HG03159 (cell line): Measurements from ENCODE around the gene FAM171A1.
"Not testable (repeated sequence)": the region's sequence is repeated elsewhere in the genome, so short reads cannot be mapped to it uniquely, and the experiment has no call there.

Experiments
- ATAC-seq: cut with Tn5 transposase; IDR thresholded peaks from one replicate; pipeline ENCODE4 v1.9.1; 2021; ENCODE audit warnings: mild to moderate bottlenecking, moderate library complexity; ENCODE audit not compliant: unreplicated experiment

The FAM171A1 gene

GRCh38 chr10:15214237-15214636, 156.9 kb downstream of the FAM171A1 start:
- ATAC-seq = no peak

- no peak for ATAC-seq
Measured at GRCh38 chr10:15213461-15213861, 157.6 kb downstream of the FAM171A1 start.

- no peak for ATAC-seq
Measured at GRCh38 chr10:15211464-15211979, 159.6 kb downstream of the FAM171A1 start.

GRCh38 chr10:15210521-15210920, 160.6 kb downstream of the FAM171A1 start:
- ATAC-seq = no peak

- ATAC-seq = no peak
Measured at GRCh38 chr10:15209827-15210509, 161.1 kb downstream of the FAM171A1 start.

- ATAC-seq = no peak
Measured at GRCh38 chr10:15208221-15208620, 162.9 kb downstream of the FAM171A1 start.

- not testable (repeated sequence) for ATAC-seq
Measured at GRCh38 chr10:15207410-15207809, 163.7 kb downstream of the FAM171A1 start.

GRCh38 chr10:15202639-15203038, 168.4 kb downstream of the FAM171A1 start:
- ATAC-seq = no peak

GRCh38 chr10:15202301-15202621, 168.8 kb downstream of the FAM171A1 start:
- not testable (repeated sequence) for ATAC-seq

- no peak for ATAC-seq
Measured at GRCh38 chr10:15201589-15202300, 169.3 kb downstream of the FAM171A1 start.

- no peak for ATAC-seq
Measured at GRCh38 chr10:15200626-15201025, 170.5 kb downstream of the FAM171A1 start.

- ATAC-seq = no peak
Measured at GRCh38 chr10:15197911-15198310, 173.2 kb downstream of the FAM171A1 start.

- ATAC-seq = no peak
Measured at GRCh38 chr10:15197276-15197675, 173.8 kb downstream of the FAM171A1 start.

- ATAC-seq = no peak
Measured at GRCh38 chr10:15196021-15196834, 174.9 kb downstream of the FAM171A1 start.

- ATAC-seq = no peak
Measured at GRCh38 chr10:15189133-15189885, 181.8 kb downstream of the FAM171A1 start.

- no peak for ATAC-seq
Measured at GRCh38 chr10:15188603-15189002, 182.5 kb downstream of the FAM171A1 start.

GRCh38 chr10:15183689-15184481, 187.2 kb downstream of the FAM171A1 start:
- no peak for ATAC-seq

- ATAC-seq = no peak
Measured at GRCh38 chr10:15182540-15183207, 188.4 kb downstream of the FAM171A1 start.

GRCh38 chr10:15181576-15182156, 189.4 kb downstream of the FAM171A1 start:
- no peak for ATAC-seq
